Breast epithelium (tissue), 3 donors: Measurements from ENCODE around the gene TSPO.

ENCODE experiments used
- POLR2AphosphoS5 ChIP-seq, 3 donors: sonication (generic); formaldehyde crosslinking; IDR thresholded peaks; one replicate each; pipeline ENCODE4 v1.6.1; 2017; ENCODE audit warnings: antibody characterized with exemption in 3 of 3
- TF ChIP-seq, protein P1 (sequence below), 3 donors: fragments of 450-650 bp; IDR thresholded peaks; one replicate each; pipeline ENCODE4 v1.5.1; 2016 to 2017; ENCODE audit warnings: antibody characterized with exemption in 3 of 3, mild to moderate bottlenecking in 3 of 3, moderate library complexity in 3 of 3

DNA sequence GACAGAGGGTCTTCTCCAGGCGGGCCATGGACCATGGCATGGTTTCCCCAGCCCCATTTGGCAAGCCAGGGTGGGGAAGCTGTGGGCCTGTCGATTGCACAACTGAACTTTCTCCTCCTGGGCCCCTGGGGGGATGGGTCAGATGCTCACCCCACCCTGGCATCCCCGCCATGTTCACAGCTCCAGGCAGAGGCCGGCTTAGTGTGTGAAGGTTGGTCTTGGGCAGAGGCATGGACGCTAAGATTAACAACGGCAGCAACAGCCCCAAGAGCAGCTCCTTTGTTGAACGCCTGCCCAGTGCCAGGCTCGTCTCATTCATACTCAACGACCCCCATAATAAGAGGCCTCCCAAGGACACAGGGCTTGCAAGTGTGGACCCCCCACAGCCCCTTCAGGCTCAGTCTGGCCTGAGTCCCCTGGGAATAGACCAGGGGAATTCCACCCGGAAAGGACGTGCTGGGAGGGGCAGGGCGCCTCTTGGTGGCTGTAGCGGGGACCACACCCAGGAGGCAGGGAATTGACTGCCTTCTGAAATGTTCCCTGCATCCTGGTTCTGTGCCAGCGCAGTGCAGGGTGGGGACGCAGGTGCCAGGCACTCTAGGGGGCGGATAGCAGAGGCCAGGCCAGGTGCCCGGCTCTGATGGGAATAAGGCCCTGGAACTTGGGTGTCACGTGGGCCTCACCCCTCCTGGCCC, 8.3 kb downstream of the TSPO start:
- TF ChIP-seq, protein P1, sequence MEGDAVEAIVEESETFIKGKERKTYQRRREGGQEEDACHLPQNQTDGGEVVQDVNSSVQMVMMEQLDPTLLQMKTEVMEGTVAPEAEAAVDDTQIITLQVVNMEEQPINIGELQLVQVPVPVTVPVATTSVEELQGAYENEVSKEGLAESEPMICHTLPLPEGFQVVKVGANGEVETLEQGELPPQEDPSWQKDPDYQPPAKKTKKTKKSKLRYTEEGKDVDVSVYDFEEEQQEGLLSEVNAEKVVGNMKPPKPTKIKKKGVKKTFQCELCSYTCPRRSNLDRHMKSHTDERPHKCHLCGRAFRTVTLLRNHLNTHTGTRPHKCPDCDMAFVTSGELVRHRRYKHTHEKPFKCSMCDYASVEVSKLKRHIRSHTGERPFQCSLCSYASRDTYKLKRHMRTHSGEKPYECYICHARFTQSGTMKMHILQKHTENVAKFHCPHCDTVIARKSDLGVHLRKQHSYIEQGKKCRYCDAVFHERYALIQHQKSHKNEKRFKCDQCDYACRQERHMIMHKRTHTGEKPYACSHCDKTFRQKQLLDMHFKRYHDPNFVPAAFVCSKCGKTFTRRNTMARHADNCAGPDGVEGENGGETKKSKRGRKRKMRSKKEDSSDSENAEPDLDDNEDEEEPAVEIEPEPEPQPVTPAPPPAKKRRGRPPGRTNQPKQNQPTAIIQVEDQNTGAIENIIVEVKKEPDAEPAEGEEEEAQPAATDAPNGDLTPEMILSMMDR (IDR thresholded peaks at IDR 0.05): no peak
- TF ChIP-seq POLR2AphosphoS5 (IDR thresholded peaks at IDR 0.05): no peak
